ENCODE results near the gene SLC22A23. TPM values are rescaled to one million over a fixed set of nuclear protein-coding genes. Genes with fewer than 3 reads are reported as not detected.

SLC22A23 gene
- total RNA-seq, 1 donor from 2014 or later, result 5.7 TPM

GRCh38 chr6:3370361-3371221 lies 86.3 kb downstream of the SLC22A23 start:
- Histone ChIP-seq H3K9me3 (ENCODE audit: insufficient read depth, low read depth, low read length) (no peaks in the 10 kb centered on the region), H4K20me1 (ENCODE audit: insufficient read depth, low read length) (no peaks in the 10 kb centered on the region), H3K27me3 (ENCODE audit: insufficient read depth, low read length) (no peaks in the 10 kb centered on the region), H3K4me1 (ENCODE audit: insufficient read depth, low read length) (no peaks in the 10 kb centered on the region), H3K4me2 (ENCODE audit: low read length) (no peak overlapping the region), H2AFZ (ENCODE audit: low read depth, low read length) (no peak overlapping the region), H3K4me3 (ENCODE audit: insufficient read depth, low read depth, low read length) (no peak overlapping the region), H3K9ac (ENCODE audit: low read length) (no peak overlapping the region), H3K27ac (ENCODE audit: low read depth, low read length) (no peak overlapping the region), H3K36me3 (ENCODE audit: insufficient read depth, low read length) (no peaks in the 10 kb centered on the region), H3K79me2 (ENCODE audit: insufficient read depth, low read length) (no peaks in the 10 kb centered on the region)
- Mint-ChIP-seq H3K9me3 (ENCODE audit: unreplicated experiment) (no peaks in the 10 kb centered on the region), H3K36me3 (ENCODE audit: low read depth, unreplicated experiment) (no peaks in the 10 kb centered on the region), H3K4me3 (ENCODE audit: unreplicated experiment) (no peak overlapping the region), H3K27ac (ENCODE audit: unreplicated experiment) (no peak overlapping the region), H3K27me3 (ENCODE audit: low read depth, unreplicated experiment) (peaks cover 9% of the 10 kb centered on the region), H3K4me1 (ENCODE audit: low read depth, unreplicated experiment) (no peaks in the 10 kb centered on the region)
- FAIRE-seq (no peak), DNase-seq (ENCODE audit: low read depth) (no peak)
- TF ChIP-seq CTCF (IDR thresholded peaks at IDR 0.05; ENCODE audit: insufficient read depth, low read depth, low read length), result no peak
- TF ChIP-seq EZH2 (IDR thresholded peaks at IDR 0.05; ENCODE audit: insufficient read depth, low read length), result no peak

- H3K27me3 ChIP-seq (ENCODE audit: insufficient read depth, low read length), result no peaks in the 10 kb centered on the region
- Mint-ChIP-seq H3K4me3 (ENCODE audit: unreplicated experiment) (no peak overlapping the region), H3K9me3 (ENCODE audit: unreplicated experiment) (no peaks in the 10 kb centered on the region), H3K27me3 (ENCODE audit: low read depth, unreplicated experiment) (peaks cover 11% of the 10 kb centered on the region), H3K4me1 (ENCODE audit: low read depth, unreplicated experiment) (no peaks in the 10 kb centered on the region), H3K27ac (ENCODE audit: unreplicated experiment) (no peak overlapping the region), H3K36me3 (ENCODE audit: low read depth, unreplicated experiment) (no peaks in the 10 kb centered on the region)
- no peak overlapping the region for H2AFZ ChIP-seq (ENCODE audit: low read depth, low read length)
- H3K4me2 ChIP-seq (ENCODE audit: low read length), result no peak overlapping the region
- no peaks in the 10 kb centered on the region for H3K4me1 ChIP-seq (ENCODE audit: insufficient read depth, low read length)
- no peaks in the 10 kb centered on the region for H3K9me3 ChIP-seq (ENCODE audit: insufficient read depth, low read depth, low read length)
- no peaks in the 10 kb centered on the region for H4K20me1 ChIP-seq (ENCODE audit: insufficient read depth, low read length)
- no peak overlapping the region for H3K27ac ChIP-seq (ENCODE audit: low read depth, low read length)
- no peak overlapping the region for H3K4me3 ChIP-seq (ENCODE audit: insufficient read depth, low read depth, low read length)
- FAIRE-seq (no peak), DNase-seq (ENCODE audit: low read depth) (no peak)
- TF ChIP-seq EZH2 (IDR thresholded peaks at IDR 0.05; ENCODE audit: insufficient read depth, low read length), result no peak
- H3K79me2 ChIP-seq (ENCODE audit: insufficient read depth, low read length), result no peaks in the 10 kb centered on the region
- H3K36me3 ChIP-seq (ENCODE audit: insufficient read depth, low read length), result no peaks in the 10 kb centered on the region
- H3K9ac ChIP-seq (ENCODE audit: low read length), result no peak overlapping the region
These were observed 86.9 kb downstream of the SLC22A23 start for GRCh38 chr6:3369985-3370360.

- Mint-ChIP-seq H3K9me3 (ENCODE audit: unreplicated experiment) (no peaks in the 10 kb centered on the region), H3K4me1 (ENCODE audit: low read depth, unreplicated experiment) (peaks cover 2% of the 10 kb centered on the region), H3K27ac (ENCODE audit: unreplicated experiment) (no peak overlapping the region), H3K4me3 (ENCODE audit: unreplicated experiment) (no peak overlapping the region), H3K27me3 (ENCODE audit: low read depth, unreplicated experiment) (peaks cover 13% of the 10 kb centered on the region), H3K36me3 (ENCODE audit: low read depth, unreplicated experiment) (no peaks in the 10 kb centered on the region)
- no peaks in the 10 kb centered on the region for H3K27me3 ChIP-seq (ENCODE audit: insufficient read depth, low read length)
- TF ChIP-seq EZH2 (IDR thresholded peaks at IDR 0.05; ENCODE audit: insufficient read depth, low read length) (no peak), CTCF (IDR thresholded peaks at IDR 0.05; ENCODE audit: insufficient read depth, low read depth, low read length) (no peak)
- H2AFZ ChIP-seq (ENCODE audit: low read depth, low read length), result no peak overlapping the region
- H3K4me2 ChIP-seq (ENCODE audit: low read length), result no peak overlapping the region
- no peak overlapping the region for H3K4me3 ChIP-seq (ENCODE audit: insufficient read depth, low read depth, low read length)
- no peak overlapping the region for H3K27ac ChIP-seq (ENCODE audit: low read depth, low read length)
- no peak overlapping the region for H3K9ac ChIP-seq (ENCODE audit: low read length)
- no peaks in the 10 kb centered on the region for H3K79me2 ChIP-seq (ENCODE audit: insufficient read depth, low read length)
- DNase-seq (ENCODE audit: low read depth) (no peak), FAIRE-seq (no peak)
- no peaks in the 10 kb centered on the region for H3K9me3 ChIP-seq (ENCODE audit: insufficient read depth, low read depth, low read length)
- no peaks in the 10 kb centered on the region for H3K36me3 ChIP-seq (ENCODE audit: insufficient read depth, low read length)
- no peaks in the 10 kb centered on the region for H4K20me1 ChIP-seq (ENCODE audit: insufficient read depth, low read length)
- no peaks in the 10 kb centered on the region for H3K4me1 ChIP-seq (ENCODE audit: insufficient read depth, low read length)
These were observed 88.2 kb downstream of the SLC22A23 start for GRCh38 chr6:3368685-3369084.
